Suppressor macrophage treated with lipopolysaccharide for 1 hour (primary cell): ENCODE results near the gene RSL24D1.
"Not testable (repeated sequence)": the region's sequence is repeated elsewhere in the genome, so short reads cannot be mapped to it uniquely, and the experiment has no call there.

Experiments
- DNase-seq, 3 donors: peaks; one replicate each; pipeline ENCODE4 v3.0.0-alpha.2; 2020 to 2022

The RSL24D1 gene

DNA sequence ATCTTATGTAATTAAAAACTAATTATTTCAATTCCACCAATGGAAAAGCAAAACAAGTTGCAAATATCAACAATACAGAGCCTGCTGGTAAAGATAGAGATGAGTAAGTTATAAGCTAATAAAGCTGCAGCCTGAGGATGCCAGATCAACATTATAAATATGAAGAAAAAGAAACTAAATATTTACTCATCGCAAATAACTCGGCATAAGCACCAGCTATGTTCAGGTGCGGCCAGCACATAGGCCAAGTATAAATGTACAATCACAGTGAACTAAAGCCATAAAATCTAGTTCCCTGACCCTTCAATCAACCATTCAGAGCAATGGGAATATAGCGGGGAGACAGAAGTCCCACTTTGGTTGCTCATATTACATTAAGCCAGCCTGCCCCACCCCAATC, 7.7 kb upstream of the RSL24D1 start:
- no peak for DNase-seq

DNA sequence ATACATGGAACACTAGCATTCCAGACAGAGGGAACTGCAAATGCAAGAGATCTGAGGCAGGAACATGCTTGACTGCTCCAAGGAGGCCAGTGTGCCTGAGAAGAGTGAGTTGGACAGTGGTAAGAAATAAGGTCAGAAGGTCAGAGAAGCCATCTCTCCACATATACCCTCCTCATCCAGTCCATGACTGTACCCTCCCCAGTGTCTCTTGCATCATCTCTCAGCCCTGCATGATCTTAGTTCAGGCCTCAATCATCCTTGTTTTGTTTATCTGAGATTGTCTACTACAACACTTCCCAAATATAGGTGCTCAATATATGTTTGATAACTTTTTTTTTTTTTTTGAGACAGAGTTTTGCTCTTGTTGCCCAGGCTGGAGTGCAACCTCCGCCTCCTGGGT, 5.5 kb upstream of the RSL24D1 start:
- DNase-seq, result no peak

DNA sequence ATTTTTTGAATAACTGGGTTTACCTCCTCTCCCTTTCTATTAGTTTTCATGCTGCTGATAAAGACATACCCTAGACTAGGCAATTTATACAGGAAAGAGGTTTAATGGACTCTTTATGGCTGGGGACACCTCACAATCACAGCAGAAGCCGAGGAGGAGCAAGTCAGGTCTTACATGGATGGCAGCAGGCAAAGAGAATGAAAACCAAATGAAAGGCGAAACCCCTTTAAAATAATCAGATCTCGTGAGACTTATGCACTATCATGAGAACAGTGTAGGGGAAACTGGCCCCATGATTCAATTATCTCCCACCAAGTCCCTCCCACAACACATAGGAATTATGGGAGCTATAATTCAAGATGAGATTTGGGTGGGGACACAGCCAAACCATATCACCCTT, 2.0 kb upstream of the RSL24D1 start:
- DNase-seq, result no peak

DNA sequence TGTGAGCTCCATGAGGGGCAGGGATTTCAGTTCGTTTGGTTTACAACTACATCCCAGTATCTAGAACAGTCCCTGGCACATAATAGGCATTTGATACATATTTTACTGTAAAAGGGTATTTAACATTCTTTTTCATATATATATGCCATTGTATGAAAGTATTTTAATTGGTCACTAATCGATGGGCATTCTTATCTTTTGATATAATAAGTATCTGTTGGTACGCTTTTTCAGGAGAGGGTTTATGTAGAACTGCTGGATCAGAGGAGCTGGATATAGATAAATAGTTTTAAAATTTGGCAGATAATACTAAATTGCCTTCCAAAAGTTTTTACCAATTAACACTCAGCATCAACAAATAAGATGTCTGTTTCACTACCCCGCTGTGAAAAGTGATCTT, 978 bp upstream of the RSL24D1 start:
- DNase-seq, result no peak

DNA sequence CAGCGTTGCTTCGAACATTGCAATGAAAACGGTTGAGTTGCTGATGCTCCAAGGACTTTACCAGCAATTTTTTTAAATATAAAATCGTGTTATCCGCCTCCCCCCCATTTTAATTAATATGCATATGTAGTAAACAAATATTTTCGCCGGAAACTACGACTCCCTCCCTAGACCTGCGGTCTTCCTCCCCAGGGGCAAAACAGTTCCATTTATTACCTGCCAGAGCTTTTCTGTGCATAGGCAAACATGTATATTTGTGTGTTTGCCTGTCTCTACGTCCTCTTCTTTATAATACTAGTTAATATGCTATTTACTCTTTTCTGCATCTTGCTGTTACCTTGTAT, 593 bp upstream of the RSL24D1 start:
- DNase-seq, result no peak

DNA sequence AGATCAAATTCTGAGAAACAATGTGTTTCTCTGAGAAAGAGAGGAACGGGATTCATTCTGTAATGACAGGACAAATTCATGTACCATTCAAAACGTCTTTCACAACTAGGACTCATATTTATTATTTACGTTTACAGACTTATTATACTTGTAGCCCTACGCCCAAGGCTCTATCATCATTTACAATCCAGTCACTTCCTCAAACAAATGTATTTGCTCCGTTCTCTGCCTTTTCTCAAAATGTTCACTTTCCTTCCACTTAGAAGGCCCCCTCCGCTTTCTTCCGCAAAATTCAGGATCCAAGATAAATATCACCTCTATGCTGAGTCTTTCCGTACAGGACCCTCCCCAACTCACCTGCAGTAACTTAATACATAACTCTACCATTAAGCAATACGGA, 745 bp downstream of the RSL24D1 start:
- DNase-seq, result peak; percentile 27 to 56 (median 41)

DNA sequence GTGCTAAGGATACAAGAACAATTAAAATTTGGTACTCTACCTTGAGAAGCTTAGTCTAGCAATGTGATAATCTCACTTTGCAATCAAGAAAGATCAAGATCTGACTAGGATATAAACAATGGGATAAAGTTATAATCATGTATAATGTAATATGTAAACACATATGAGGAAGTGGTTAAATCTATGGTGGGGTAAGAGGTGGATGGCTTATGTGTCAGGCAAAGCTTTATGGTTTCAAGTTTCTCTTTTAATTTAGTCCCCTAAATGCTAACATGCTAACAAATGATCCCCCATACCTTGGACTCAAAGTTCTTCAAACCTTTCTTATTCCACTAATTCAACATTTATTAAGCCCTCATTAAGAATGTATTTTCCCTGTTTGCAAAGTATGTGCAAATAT, 2.5 kb downstream of the RSL24D1 start:
- DNase-seq, result peak in 2 of 3 donors; percentile 23 to 29

DNA sequence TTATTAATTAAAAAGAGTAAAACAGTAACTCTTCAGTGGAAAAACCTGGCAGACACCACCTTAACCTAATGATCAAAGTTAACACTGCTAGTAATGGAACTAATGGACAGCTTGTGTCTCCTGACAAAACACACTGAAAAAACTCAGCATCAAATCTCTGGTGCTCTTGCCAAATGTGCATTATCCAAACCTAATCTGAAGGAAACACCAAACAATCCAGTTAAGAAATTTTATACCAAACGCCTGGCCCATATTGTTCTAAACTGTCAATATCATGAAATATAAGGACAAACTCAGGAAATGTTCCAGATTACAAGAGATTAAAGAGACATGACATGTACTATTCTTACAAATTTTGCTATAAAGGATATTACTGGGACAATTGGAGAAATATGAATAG, 10.4 kb downstream of the RSL24D1 start:
- no peak for DNase-seq

DNA sequence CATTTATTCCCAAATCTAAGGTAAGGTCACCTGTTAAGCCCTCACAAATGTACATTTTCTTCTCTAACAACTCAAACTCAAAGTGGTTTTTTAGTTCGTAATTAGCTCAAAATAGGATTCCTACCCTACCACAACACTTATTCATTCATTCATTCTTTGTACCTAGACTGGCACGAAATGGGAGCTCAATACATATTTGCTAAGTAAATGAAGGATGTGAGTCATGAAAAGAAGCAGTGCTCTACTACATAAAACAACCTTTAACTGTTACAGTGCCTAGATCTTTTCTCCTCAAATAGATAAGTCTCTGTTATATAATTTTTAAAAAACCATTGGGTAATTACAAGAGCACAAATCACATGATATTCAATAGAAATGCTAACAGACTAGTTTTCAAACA, 13.1 kb downstream of the RSL24D1 start:
- no peak for DNase-seq

DNA sequence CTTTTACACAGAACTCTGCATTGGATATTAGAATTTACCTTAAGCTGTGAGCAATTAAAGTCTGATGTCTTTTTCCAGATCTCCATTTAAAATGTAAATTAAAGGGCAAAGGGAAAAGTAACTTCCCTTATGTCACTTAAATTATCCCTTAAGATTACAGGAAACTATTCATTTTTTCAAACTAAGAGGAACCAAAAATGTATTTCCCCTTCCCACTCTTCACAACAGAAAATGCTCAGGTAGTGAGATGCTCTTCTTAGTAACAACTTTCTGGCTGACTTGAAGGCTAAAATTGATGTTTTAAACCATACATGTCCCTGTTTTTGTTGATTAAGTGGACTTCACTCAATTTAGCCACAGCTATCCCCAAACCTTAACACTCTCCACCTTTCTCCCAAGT, 17.6 kb downstream of the RSL24D1 start:
- peak; percentile 14 to 55 (median 35) for DNase-seq

DNA sequence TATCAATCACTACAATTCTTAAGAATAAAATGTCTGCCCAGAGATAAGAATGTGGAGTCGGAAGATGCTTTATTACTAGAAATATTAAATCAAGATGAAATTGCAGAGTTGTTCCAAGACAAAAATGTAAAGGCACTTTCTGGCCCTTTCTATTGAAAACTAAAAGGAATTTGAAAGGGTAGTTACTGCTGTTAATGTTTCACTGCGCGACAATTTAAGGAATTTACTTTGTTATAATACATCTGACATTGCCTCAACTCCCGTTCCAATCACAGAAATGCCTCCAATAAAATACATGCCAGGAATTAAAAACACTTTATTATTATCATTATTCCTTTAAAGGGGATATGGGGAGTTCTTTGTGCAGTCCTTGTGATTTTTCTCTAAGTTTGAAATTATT, 26.4 kb downstream of the RSL24D1 start:
- DNase-seq, result no peak

DNA sequence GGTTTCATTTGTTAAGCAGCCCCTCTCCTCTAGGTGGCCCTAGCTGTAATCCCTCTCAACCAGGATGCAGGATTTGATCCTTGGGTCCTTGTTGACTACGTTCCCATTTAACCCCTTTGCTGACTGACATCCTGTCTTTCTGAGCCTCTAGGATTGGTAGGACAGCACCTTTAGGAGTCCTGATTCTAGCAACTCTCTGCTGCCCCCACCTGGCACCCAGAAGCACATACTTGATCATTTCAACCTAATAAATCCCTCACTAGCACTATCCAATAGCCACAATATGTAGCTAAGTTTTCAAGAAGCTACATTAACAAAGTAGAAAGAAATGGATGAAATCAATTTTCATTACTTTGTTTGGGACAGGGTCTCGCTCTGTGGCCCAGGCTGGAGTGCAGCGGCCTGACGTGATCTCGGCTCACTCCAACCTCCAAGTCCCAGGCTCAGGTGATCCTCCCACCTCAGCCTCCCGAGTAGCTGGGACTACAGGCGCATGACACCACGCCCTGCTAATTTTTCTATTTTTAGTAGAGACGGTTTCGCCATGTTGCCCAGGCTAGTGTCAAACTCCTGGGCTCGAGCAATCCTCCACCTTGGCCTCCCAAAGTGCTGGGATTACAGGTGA, 28.3 kb downstream of the RSL24D1 start:
- peak; percentile 71 to 85 (median 76) for DNase-seq

DNA sequence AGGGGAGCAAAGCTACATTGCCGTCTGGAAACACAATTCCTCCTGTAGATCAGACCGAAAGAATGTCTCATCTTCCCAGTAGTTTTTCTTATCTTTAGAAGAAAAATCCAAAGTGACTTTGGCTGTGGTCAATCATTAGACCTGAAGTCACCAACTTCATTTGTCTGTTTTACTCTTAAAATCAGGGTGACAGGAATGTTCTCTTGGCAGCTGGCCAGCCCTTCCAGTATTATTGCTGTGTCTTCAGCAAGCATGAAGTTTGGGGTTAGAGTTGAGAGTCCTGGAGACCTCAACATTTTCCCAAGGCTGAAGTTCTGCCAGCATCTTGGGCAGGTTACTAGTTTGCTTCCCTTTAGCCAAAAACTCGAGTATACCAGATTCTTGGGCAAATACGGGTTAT, 32.5 kb downstream of the RSL24D1 start:
- no peak for DNase-seq

DNA sequence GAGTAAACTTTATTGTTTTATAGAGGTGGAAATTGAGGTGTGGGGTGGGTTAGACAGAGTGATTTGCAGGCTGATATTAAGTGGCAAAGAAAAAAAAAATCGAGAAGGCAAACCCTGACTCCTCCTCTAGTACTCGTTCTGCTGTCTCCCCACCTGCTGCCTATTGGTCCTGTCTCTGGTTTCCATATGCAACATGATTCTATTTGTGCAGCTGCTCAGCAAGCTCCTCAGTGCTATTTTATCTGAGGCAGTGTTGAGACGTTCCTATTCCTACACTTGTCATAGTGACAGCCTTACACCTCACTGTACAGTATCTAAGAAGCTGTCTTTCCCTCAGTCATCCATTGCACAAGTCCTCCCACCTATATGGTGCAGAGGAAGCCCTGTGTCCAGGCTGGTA, 45.1 kb downstream of the RSL24D1 start:
- no peak for DNase-seq

DNA sequence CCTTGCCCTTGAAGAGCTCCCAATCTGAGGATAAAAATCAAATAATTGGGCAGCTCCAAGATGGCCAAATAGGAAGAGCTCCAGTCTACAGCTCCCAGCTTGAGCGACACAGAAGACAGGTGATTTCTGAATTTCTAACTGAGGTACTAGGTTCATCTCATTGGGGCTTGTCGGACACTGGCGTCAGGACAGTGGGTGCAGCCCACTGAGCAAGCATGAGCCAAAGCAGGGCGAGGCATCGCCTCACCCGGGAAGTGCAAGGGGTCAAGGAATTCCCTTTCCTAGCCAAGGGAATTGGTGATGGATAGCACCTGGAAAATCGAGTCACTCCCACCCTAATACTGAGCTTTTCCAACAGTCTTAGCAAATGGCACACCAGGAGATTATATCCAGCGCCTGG, 53.6 kb downstream of the RSL24D1 start:
- not testable (repeated sequence) for DNase-seq

DNA sequence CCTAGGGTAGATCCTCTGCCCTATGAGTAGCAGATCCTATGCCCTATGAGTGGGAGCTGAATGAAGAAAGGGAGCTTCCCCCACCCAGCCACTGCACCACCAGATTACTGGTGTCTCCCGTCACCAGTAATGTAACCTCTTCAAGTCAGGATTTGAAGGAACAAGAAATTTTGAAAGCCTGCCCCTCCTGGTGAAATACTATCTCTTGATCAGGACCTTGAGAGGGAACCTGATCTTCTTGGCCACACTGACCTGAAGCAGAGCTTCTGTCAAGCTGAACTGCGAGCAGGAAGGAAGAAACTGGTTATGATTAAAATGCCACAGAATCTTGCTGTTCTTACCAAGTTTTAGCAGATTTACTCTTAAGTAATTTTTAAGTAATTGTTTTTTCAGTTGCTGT, 62.8 kb downstream of the RSL24D1 start:
- no peak for DNase-seq

DNA sequence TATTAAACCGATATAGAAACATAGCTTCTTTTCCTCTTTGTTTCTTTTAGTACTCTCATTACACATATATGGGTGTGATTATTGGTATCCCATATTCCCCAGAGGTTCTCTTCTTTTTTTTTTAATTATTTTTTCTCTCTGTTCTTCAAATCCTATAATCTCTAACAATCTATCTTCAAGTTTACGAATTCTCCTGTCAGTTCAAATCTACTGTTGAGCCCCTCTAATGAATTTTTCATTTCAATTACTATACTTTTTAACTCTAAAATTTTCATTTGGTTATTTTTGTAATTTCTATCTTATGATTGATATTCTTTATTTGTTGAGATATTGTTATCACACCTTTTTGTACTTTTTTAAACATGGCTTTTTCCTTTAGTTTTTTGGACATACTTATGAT, 64.1 kb downstream of the RSL24D1 start:
- no peak for DNase-seq
